Cortex of kidney (tissue), 1 donor: ENCODE measurements around the gene DCST1.
A peak's percentile ranks its signal among the peaks of the same experiment; 100 is the strongest.

Experiments used
- DNase-seq: peaks from one replicate; lab custom pipeline; 2025; lab: John Stamatoyannopoulos, UW

DCST1 gene

DNA sequence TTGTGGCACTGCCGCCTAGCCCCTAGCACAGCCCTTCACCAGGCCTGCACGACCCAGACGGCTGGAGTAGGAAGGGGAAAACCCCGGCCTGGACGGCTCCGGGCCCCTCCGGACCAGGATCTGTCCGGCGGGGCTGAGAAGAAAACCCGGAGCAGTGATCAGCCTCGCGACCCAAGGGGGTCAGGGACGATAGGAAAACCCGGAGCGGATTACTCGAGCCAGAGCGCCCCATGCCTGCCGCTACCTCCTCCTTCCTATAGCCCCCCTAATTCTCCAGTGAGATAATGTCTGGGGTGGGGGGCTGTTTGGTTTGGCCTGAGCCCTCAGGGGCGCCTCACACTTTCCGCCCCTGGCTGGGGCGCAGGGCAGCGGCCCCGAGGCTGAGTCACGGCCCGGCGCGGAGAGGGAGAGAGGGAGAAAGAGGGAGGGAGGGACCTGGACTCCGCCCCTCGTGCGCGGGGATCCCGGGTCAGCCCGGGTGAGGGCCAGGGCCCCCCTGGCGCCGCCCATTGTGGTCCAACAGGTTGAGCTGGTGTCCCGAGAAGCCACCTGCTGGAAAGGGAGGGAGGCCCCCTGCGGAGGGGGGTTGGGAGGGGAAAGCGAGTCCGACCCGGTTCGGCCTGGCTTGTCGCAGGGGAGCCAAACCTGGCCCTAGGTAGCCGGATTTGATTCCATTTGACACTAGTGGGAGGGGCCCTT is 32.7 kb upstream of the DCST1 start:
- peak; percentile 85 for DNase-seq

DNA sequence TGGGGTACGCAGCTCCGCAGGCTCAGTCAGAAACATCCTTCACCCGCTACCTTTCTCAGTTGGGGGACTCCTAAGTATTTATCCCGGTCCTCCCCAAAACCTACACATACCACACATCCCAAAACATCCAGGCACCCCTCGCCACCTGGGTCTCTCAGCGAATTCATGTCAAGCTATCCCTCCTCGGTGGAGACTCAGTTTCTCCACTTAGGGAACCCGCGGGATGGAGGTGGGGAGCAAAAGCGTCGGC is 32.3 kb upstream of the DCST1 start:
- DNase-seq, result no peak

DNA sequence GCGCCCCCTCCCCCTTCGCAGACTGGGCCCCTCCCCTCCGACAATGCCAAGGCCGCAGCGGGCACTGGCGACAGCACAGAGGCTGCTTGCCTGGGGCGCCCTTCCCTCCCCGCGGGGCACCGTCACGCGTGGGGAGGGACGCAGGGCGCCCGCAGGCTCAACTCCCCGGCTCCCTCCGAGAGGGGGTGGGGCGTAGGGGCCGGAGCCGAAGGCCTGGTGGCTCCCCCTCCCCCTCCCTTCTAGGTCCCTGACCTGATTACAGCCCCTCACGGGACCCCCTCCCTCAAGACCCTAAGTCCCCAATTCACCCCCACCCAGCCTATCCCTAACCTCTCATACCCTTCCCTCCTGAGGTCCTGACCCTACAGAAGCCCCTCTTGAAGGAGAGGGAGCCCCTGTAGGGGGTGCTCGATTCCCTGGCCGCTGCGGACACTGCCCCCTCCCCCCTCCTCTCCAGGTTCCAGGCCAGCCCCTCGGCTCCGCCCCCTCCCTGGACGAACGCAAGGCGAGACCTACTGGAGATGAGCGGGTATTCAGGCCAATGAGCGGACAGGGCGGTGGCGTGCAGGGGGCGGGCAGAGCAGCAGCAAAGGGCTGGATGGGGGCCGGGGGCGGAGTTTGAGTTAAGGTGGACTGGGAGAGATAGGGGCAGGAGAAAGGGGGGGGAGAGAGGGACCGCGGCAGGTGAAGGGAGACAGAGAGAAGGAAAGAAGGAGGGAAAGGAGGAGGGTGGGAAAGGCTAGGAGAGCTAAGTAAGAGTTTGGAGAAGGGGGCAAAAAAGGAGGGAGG is 31.8 kb upstream of the DCST1 start:
- DNase-seq, result no peak

DNA sequence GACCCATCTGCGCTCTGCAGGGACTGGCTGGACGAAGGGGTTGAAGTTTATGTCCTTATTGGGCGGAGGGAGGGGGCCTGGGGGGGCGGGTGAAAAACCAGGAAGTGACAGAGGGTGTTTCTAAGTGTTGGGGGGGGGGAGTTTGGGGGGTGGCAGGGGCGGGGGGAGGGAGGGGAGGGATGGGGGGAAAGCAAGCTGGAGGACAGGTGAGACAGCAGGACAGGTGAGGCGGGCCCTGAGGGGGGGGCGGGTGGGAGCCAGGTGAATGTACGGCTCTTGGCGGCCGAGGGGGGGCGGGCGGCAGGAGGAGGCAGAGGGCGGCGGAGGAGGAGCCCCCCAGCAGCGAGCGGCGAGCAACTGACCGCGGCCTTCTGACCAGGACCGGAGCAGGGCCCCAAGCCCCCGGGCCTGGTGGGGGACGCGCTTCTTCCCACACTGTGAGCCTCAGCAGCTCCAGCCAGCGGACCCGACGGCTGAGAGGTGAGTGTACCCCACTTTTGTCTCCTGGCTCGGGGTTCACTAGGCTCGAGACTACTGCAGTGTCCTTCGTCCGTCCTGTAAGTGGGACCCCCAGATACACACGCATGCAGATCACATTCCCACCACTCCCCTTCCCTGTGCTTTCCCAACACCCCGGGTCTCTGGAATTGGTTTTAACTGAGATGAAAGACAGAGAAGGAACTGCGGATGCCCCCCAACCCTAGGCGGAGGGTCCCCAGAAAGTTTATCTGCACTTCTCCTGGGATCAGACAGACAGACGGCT is 31.0 kb upstream of the DCST1 start, which contains the start of gene ZBTB7B:
ZBTB7B (plus strand) TSS at position 339 of the 763 bp plus-strand sequence. CDS start 11,859 bp downstream, outside the sequence.
- DNase-seq, result no peak

DNA sequence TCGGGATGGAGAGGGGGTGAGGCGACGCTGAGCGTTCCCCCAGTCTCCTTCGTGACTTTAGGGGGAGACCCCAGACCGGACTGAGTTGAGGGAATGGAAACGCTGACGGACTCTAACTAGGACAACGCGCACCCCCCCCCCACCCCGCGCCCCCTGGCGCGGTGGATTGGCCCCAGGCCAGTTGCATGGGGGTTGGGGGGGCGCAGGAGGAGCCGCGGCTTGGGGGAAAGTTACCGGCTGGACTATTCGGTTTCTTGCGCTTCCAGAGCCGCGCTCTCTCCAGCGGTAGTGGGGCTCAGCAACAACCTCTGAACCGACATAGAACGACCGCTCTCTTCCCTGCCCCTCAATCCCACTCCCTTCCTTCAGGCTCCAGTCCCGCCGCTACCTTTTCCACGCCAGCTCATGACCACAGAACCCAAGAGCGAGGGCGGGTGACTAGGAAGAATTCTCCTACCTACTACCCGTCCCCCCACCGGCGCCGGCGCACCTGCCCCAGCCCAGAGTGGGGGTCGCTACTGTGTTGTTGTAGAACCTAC is 30.3 kb upstream of the DCST1 start:
- no peak for DNase-seq

DNA sequence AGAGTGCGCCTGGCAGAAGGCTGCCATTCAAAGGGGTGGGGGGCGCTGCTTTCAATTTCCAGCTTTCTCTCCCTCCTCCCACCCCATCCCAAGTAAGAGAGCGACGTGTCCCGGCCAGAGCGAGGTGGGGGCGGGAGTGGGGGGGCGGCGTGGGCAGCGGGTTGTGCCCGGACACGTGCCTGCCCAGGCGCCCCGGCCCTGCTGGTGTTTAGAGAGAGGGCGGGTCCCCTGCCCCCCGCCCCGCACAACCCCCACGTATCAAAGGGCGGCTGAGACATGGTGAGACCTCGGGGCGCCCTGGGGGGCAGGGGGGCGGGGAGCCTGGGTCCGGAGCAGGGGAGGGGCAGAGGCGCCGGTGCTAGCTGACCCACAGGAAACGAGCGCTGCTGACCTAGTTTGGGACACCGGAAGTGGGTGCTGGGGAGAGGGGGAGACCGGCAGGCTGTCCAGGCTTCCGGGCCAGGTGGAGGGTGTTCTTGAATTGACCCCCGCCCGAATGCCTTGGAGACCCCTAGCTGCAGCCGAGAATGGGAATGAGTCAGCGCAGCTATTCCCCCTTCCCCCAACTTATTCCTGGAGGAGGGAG is 29.8 kb upstream of the DCST1 start:
- no peak for DNase-seq

DNA sequence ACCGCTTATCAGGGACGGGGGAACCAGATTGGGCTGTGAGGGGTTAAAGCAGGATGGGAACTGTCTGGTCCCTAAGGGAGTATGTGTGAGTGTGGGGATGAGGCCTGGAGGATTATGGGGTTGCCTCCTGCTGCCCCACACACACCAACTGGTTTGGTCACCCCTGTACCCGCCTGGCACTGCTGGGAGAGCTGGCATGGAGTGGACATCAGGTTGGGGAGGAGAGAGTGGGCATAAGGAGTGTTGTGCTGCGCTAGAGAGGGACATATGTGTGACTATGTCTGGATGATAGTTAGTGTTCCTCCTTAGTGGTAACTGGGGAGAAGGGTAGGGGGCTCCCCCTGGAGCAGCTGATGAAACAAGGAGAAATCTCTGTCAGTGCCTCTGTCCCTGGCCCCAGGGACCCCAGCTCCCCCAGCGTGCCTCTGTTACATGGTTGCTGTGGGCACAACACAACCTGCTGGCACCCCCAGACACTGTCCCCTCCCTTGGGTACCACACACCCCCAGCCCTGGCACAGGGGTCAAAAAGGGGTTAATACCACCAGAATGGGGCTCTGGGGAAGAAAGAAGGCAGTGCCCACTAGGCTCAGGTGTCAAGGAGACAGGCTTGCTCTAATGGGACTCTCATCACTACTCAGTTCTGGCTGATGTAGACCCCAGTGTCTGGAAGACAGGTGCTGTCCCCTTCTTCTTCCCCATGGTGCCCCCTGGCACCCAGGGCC is 29.1 kb upstream of the DCST1 start:
- no peak for DNase-seq

DNA sequence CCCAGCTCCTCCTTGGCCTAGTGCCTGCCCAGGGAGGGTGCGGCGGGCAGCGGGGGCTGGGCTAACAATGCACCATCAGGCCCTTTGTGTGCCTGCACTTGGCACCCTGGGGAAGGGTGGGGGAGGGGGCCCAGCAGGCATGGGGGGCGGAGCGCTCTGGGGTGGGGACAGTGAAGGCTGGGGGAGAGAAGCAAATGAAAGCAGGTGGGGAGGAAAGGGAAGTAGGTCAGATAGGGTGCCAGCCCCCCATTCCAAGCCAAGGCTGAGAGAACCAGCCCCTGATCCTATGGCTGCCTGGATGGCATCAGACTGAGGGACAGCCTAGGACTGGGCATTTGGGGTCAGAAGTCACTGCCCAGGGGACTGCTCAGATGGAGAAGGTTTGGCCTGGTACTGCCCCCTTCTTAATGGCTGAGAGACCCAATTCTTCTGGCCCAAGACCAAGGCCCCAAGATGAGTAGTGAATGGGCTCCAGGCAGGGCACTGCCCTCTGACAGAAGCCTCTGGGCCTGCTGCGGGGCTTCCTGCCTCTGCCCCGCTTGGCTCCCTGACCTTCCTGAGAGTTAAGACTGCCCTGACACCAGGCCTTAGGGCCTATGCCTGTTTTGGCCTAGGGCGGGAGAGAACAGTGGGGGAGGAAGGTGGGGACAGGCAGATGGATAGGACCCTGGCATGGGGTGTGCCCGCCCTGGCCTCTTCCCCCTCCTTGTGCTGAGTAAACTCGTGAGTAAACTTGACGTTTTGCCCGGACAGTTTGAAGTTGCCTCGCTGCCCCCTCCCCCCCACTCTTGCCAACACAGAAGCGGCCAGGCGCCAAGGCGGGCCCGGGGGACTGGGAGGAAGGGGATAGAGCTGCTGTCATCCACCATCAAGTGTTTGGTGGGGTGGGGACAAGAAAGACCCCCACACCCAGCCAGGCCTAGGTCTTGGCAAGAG is 28.3 kb upstream of the DCST1 start:
- no peak for DNase-seq

DNA sequence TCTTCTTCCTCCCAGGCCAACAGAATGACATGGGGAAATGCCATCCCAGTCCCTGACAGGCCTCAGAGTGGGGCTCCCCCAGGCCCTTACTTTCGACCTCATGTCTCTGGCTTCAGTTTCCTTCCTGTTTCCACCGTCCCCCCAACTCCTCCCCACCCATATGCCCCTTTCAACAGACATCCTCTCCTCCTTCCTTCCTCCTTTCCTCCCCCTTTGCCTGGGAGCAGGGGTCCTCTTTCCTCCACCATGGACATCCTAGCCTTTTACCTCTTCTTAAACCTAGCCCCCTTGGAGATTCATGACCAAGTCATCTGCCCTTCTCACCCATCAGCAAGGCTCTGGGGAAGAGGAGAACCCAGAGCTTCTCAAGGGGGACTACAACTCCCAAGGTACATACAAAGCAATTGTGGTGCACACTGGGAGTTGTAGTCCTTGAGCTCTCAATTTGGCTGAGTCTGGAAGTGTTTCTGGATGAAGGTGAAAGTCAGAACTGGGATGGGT is 27.0 kb upstream of the DCST1 start:
- no peak for DNase-seq

DNA sequence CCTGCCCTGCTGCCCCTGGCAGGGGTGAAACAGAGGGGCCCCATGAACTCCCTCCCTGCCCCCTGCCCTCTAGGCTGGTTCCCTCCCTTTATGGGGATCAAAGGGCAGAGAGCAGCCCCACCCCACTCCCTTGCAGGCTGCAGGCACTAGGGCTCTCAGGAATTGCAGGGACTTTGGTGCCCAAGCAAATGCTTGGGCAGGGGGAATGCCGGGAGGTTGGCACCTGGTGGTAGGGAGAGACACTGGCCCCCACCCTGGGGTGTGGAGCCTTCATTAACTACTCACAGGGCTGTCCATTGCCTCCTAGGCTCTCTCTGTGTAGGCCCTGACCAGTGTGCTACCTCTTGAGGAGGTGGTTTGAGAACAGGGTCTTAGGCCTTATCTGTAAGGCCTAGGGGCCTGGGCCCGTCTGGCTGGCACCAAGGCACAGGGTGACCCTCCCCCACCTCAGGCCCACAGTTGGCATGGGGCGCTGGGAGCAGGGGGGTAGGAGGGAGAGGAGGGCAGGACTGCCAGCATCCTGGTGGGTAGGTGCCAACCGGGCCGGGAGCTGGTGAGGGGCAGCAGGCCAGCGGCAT is 26.3 kb upstream of the DCST1 start:
- no peak for DNase-seq

DNA sequence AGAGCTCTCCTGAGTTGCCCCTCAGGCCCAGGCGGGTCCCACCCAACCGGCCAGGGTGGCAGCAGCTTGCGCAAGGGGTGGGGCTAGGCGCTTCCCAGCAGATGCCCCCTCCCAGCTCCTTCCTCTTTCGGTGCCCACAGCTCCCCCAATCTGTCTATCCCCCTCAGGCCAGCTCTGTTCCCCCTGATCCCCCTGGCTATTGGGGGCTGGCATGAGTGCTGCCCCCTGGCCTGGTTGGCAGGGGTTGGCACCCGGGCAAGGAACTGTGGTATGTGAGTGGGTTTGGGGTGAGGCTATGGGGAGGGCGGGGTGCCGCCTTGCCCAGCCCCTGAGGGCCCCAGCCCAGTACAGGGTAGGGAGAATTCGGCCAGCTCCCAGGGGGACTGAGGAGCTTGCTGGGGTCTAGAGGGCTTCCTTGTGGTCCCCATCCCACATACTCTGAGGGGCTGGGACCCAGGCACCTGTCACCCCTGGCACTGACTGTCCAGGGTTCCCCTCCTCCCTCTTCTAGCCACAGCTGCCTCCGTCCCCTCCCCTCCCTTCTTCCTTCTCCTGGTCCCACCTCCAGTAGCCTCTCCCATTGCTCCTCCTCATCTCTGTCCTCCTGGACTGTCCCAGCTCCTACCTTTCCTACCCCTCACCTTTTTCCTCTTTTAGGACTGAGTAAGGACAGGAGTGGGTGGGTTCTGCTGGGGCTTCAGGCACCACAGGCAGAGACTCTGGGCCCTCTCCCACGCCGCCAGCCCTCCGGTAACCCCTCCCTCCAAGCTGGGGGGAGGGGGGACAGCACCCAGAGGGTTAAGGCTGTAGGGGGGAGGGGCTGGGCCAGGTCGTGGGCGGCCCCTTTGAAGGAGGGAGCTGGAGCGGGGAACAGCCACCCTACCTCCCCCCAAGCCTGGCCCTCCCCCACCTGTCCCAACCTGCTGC is 25.3 kb upstream of the DCST1 start:
- no peak for DNase-seq

DNA sequence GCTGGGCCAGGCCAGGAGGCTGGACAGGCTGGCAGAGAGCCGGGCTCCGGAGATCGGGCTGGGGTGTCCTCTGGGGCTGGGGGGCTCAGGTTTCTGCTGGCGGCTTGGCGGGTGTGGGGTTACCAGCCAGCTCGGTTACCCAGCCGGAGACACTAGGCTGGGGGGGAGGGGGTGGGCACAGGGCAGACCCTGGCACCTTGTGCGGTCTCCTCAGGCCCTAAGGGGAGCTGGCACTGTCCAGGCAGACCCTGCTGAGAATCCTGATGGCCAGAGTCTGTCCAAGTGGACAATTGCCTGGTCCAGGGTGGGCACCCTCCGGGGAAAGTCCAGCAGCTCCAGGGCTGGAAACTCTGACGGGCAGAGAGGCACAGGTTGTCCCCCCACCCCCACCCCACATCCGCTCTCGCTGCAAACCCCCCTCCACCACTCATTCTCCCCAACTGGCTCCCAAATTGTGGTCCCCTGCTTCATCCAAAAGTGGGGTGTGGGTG is 24.4 kb upstream of the DCST1 start:
- no peak for DNase-seq

DNA sequence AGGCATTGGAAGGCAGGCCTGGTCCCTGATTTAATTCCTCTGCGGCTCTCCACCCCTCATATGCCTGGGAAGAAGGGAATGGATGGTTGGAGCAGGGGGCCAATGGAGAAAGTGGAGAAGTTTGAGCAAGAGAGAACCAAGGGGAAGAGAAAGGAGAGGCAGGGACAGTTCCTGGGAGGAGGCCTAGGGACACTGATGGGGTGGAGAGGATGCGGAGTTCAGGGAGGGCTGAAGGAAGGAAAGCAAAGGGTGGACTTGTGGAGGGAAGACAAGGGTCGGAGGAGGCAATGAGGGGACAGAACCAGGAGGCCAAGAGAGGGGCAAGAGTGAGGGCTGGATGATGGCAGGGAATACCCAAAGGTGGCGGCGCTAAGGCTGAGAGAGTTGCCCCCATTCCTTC is 23.9 kb upstream of the DCST1 start:
- DNase-seq, result no peak

DNA sequence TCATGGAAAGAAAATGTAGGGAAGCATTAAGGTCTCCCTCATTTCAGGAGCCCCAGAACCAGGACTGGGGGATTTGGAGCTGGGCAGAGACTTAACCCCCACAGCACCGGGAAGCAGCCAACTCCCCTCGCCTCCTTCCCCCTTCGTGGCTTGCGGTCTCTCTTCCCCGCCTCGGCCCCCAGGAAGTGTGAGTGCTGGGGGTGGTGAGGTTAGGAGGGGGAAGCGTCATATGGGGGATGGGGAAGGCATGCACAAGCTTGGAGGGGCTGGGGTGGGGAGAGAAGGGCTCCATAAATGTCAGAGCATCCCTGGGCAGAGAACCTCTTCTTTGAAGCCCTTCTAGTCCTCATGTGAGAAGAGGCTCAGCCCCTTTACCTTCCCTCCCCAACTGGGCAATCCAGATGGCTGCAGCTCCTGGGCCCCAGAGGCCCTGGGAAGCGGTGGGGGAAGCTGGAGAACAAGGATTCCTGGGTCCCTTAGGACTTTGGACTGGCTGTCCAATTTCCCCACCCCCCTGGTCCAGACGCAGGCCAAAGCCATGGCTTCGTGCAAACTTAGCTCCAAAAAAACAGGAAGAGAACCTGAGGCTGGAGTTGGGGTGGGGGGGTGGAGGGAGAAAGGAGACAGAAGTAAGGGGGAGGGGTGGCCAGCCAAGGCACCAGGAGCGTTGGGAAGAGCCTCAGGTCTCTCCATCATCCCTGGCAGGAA is 23.3 kb upstream of the DCST1 start:
- no peak for DNase-seq

DNA sequence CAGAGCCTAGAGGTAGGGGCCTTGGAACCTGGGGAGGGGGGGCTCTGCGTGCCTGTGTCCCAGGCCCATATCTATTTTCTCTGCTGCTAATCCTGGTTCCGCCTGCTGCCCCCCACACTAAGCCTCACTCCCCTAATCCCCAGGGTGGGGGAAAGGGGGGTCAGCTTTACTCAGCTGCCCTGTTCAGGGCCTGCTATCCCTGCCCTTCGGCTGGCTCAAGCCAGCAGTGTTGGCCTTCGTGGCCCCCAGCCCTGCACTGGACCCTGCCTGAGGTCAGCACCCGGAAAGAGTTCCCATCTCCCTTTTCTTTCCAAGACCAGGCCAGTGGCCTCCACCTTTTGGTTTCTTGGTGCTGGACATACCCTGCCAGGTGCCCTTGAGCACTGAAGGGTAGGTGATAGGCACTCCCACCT is 22.6 kb upstream of the DCST1 start:
- no peak for DNase-seq

DNA sequence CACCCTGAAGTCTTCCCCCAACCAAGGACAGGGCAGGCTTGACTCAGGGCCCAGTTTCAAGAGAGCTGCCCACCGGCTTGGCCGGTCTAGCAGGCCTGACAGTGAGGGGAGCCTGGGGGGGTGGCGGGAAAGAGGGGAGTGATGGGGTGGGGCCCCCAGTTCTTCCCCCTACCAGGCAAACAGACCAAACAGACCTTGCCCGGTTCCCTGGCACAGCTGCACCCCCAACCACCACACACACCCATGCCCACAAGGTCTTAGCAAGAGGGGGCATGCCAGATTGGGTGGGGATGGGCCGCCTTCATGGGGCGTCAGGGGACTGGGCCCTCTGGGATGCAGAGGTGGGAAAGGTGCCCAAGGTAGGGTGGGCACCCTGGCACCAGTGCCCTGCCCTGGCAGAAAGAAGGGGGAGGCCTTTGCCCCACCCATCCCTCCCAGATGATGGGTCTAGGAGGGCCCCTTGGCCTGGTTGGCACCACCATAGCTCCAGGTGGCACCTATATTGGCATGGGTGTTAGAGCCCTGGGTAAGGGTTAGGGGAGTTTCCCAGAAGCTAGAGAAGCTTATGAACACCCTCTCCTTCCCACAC is 22.1 kb upstream of the DCST1 start:
- DNase-seq, result no peak

DNA sequence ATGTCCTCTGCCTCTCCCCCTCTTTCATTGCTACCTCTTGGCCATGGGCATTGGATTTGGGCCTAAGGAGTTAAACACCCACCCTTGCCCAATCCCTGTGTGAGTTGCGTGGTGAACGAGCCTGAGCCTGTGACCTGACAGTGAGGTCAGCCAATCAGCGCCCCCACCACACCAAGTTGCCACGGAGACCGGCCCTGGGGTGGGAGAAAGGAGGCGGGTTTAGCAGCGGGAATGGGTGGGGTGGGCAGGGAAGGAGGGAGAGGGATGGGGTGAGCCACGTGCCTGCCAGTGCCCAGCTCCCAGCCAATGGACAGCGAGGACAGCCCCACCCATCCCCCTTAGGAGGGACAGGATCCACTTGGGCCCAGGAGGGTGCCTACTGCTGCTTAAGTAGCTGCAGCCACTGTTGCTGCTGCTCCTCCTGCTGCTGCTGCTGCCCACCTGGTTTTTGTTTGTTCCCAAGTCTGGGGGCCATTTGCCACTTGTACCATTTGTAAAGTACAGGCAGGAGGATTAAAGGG is 21.5 kb upstream of the DCST1 start:
- no peak for DNase-seq
